Activated T-helper 1 cell treated with Interleukin-2 at 50 U/mL for 16 hours (primary cell): ENCODE measurements around the gene ANG.

Experiments
- DNase-seq: peaks from one replicate; pipeline ENCODE4 v3.0.0-alpha.2; 2020; ENCODE audit warnings: low read depth

The ANG gene

GRCh38 chr14:20676072-20676471, 12.5 kb upstream of the ANG start:
- DNase-seq = no peak

- no peak for DNase-seq
These were observed 8.7 kb upstream of the ANG start for GRCh38 chr14:20679907-20680306.

- no peak for DNase-seq
These were observed 8.2 kb upstream of the ANG start for GRCh38 chr14:20680363-20680762.

GRCh38 chr14:20680843-20681347, 7.7 kb upstream of the ANG start:
- no peak for DNase-seq

GRCh38 chr14:20681348-20682126, 7.0 kb upstream of the ANG start:
- peak; percentile 67 for DNase-seq

GRCh38 chr14:20682127-20682434, 6.5 kb upstream of the ANG start:
- DNase-seq = no peak

- peak; percentile 66 for DNase-seq
These were observed 6.0 kb upstream of the ANG start for GRCh38 chr14:20682435-20683124.

- DNase-seq = peak; percentile 42
These were observed 5.3 kb upstream of the ANG start for GRCh38 chr14:20683125-20683890.

GRCh38 chr14:20683891-20684661, 4.5 kb upstream of the ANG start, which contains the start of gene RNASE4:
Gene RNASE4 (plus strand): TSS chr14:20684560. CDS start chr14:20699372, 14,812 bp downstream.
- peak; percentile 63 for DNase-seq

GRCh38 chr14:20684662-20685456, 3.7 kb upstream of the ANG start:
- DNase-seq = no peak

GRCh38 chr14:20686386-20687143, 2.0 kb upstream of the ANG start:
- no peak for DNase-seq

- no peak for DNase-seq
These were observed 1.0 kb upstream of the ANG start for GRCh38 chr14:20687362-20688166.

GRCh38 chr14:20690848-20691640, 2.5 kb downstream of the ANG start:
- DNase-seq = no peak

- no peak for DNase-seq
These were observed 3.7 kb downstream of the ANG start for GRCh38 chr14:20692116-20692751.

- no peak for DNase-seq
These were observed 8.2 kb downstream of the ANG start for GRCh38 chr14:20696764-20697163.

GRCh38 chr14:20697273-20698017, 8.9 kb downstream of the ANG start:
- peak; percentile 30 for DNase-seq

- no peak for DNase-seq
These were observed 9.4 kb downstream of the ANG start for GRCh38 chr14:20698018-20698329.

- no peak for DNase-seq
These were observed 10.4 kb downstream of the ANG start for GRCh38 chr14:20698934-20699333.
